ENCODE results near the gene CEBPZ.

- TF ChIP-seq CTCF (IDR thresholded peaks at IDR 0.05; ENCODE audit: insufficient read depth, low read length, poor library complexity, severe bottlenecking): no peak
- TF ChIP-seq EZH2phosphoT487 (conservative IDR thresholded peaks at IDR 0.05; ENCODE audit: low read length): no peak
Measured at GRCh38 chr2:37191253-37191652, 40.1 kb downstream of the CEBPZ start.

Measured in SU-DHL-6 (cell line).